ENCODE data around the gene ZNF530.

The ZNF530 gene

GRCh38 chr19:57599761-57600383, at the start of gene ZNF530:
TSS of gene ZNF530 (plus strand) at chr19:57599885. CDS start at chr19:57604346, 4,461 bp downstream.
- peak; percentile 87 to 91 for DNase-seq

GRCh38 chr19:57552432-57552831, 47.3 kb upstream of the ZNF530 start:
- no peak for DNase-seq

- DNase-seq = no peak
Measured at GRCh38 chr19:57557659-57558058, 42.0 kb upstream of the ZNF530 start.

- DNase-seq = no peak
Measured at GRCh38 chr19:57558525-57558924, 41.2 kb upstream of the ZNF530 start.

- DNase-seq = peak in 1 of 2 donors; percentile 8
Measured at GRCh38 chr19:57559008-57559403, 40.7 kb upstream of the ZNF530 start.

- DNase-seq = peak; percentile 87 to 91
Measured at GRCh38 chr19:57559404-57560025, 40.2 kb upstream of the ZNF530 start, which contains the start of gene ZNF550. TSS of gene ZNF550 (minus strand) at chr19:57559863. CDS start at chr19:57559682, 181 bp downstream.

- no peak for DNase-seq
Measured at GRCh38 chr19:57560049-57560491, 39.6 kb upstream of the ZNF530 start.

- no peak for DNase-seq
Measured at GRCh38 chr19:57563547-57563946, 36.1 kb upstream of the ZNF530 start.

- DNase-seq = no peak
Measured at GRCh38 chr19:57566396-57567265, 33.1 kb upstream of the ZNF530 start.

GRCh38 chr19:57570707-57571106, 29.0 kb upstream of the ZNF530 start:
- no peak for DNase-seq

GRCh38 chr19:57572415-57572947, 27.2 kb upstream of the ZNF530 start:
- DNase-seq = no peak

- no peak for DNase-seq
Measured at GRCh38 chr19:57576661-57577060, 23.0 kb upstream of the ZNF530 start.

- DNase-seq = peak; percentile 98 to 99
Measured at GRCh38 chr19:57578487-57579205, 21.0 kb upstream of the ZNF530 start, which contains the start of gene ZNF416. TSS of gene ZNF416 (minus strand) at chr19:57578911. CDS start at chr19:57578704, 207 bp downstream.

- DNase-seq = no peak
Measured at GRCh38 chr19:57583104-57583520, 16.6 kb upstream of the ZNF530 start.

GRCh38 chr19:57583521-57584416, 15.9 kb upstream of the ZNF530 start, which contains the start of gene ZIK1:
TSS of gene ZIK1 (plus strand) at chr19:57584145. CDS start at chr19:57584357, 212 bp downstream.
- DNase-seq = peak; percentile 93

- DNase-seq = no peak
Measured at GRCh38 chr19:57587529-57587928, 12.2 kb upstream of the ZNF530 start.

GRCh38 chr19:57599377-57599760, 316 bp upstream of the ZNF530 start:
- no peak for DNase-seq

GRCh38 chr19:57606931-57607330, 7.2 kb downstream of the ZNF530 start:
- no peak for DNase-seq

GRCh38 chr19:57611113-57611512, 11.4 kb downstream of the ZNF530 start:
- DNase-seq = no peak

GRCh38 chr19:57613941-57614743, 14.5 kb downstream of the ZNF530 start, which contains the start of gene ZNF134:
TSS of gene ZNF134 (plus strand) at chr19:57614242. CDS start at chr19:57619469, 5,227 bp downstream.
- DNase-seq = peak; percentile 91 to 93

Measured in CD4-positive, alpha-beta T cell treated with Interferon alpha-2 for 1 hour (primary cell).